GM18909 (cell line): ENCODE data around the gene RBMXL3.
"Not testable (repeated sequence)": the region's sequence is repeated elsewhere in the genome, so short reads cannot be mapped to it uniquely, and the experiment has no call there.

Experiments used
- ATAC-seq: cut with Tn5 transposase; IDR thresholded peaks from one replicate; pipeline ENCODE4 v1.9.1; 2021; ENCODE audit warnings: mild to moderate bottlenecking; ENCODE audit not compliant: unreplicated experiment, poor library complexity

Gene RBMXL3

DNA sequence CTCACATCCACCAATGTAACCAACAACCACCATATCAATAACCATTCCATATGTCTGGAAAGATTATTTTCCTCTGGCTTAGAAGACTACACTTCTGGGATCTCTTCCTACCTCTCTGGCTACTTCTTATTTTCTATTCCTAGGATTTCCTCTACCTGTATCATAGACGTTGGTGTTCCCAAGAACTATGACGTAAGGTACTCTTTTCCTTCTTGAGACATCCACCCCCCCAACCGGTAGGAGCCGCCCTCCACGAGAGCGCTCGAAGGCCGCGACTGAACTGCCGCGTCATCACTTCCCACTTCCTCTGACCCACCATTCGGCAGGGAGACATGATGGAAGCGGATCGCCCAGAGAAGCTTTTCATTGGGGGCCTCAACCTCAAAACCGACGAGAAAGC lies at the start of gene RBMXL3:
RBMXL3 (plus strand) TSS at position 301 of the 400 bp plus-strand sequence; CDS start at position 333, 32 bp downstream.
- no peak for ATAC-seq

GRCh38 chrX:115142057-115142456 lies 47.2 kb upstream of the RBMXL3 start:
- no peak for ATAC-seq

DNA sequence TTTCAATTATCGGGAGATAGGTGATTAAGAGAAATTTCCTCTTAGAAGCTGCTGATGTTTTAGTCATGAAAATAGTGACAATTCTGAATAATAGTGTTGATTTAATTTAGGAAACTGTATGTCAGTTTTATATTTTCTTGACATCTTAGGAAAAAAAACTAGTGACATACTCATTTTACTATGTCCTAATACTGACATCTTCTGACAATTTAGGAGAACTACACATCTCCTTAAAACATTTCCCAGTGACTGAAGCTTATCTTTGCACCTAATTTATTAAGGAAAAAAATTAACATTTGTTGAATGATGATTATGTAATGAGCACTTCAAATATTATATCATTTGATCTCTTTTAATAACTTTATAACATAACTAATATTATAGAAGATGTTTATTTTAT lies 42.0 kb upstream of the RBMXL3 start:
- ATAC-seq = no peak

DNA sequence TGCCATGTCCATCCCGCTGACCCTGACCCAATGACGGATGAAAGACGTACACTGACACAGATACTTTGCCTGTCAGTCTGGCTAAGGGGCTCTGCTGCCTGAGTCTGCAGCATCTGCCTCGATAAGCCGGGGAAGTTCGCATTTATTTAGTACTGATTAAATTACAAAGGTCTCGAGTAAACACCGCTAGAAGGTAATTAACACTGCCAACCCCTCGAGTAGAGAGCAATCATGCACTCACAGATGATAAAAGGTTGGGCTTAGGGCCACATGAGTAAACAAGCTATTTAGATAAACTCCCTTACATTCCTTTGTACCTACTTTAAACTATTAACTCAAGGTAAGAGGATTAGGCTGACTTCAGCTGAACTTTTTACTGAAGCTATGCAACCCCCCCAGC lies 16.0 kb upstream of the RBMXL3 start:
- no peak for ATAC-seq

- no peak for ATAC-seq
These were observed 14.7 kb upstream of the RBMXL3 start for GRCh38 chrX:115174548-115174947.

DNA sequence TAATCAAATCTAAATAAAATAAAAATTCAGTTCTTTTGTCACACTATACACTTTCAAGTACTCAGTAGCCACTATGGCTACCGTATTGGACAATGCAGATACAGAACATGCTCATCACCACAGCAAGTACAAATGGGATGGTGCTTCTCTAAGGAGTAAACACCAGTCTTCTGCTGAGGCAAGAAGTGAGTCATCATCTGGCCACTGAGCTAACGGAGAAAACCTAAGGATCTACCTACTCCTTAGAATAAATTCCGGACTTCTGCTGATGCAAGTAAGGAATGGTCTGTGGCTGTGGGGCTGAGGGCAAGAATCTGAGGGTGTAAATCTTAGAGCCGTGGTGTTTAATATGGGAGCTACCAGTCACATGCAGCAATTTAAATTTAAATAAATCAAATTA lies 11.3 kb upstream of the RBMXL3 start:
- no peak for ATAC-seq

DNA sequence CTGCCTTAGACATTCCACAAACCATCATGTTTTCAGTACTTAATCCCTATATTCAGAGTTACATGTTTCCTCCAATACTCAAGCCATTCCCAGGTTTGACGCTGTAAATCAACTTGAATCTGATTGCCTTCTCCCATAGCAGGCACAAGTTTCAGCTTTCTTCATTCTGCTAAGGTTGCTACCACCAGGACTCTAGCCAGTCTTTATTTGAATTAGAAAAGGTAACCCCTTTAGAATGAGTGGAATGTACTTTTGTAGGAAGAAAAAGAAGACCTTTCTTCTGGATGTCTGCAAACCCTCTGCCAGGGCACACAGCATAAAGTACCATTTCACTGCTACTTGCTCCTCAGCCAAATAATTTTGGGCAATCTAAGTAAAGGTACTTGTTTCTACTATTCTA lies 10.7 kb upstream of the RBMXL3 start:
- no peak for ATAC-seq

- ATAC-seq = no peak
These were observed 5.2 kb upstream of the RBMXL3 start for GRCh38 chrX:115183980-115184379.

DNA sequence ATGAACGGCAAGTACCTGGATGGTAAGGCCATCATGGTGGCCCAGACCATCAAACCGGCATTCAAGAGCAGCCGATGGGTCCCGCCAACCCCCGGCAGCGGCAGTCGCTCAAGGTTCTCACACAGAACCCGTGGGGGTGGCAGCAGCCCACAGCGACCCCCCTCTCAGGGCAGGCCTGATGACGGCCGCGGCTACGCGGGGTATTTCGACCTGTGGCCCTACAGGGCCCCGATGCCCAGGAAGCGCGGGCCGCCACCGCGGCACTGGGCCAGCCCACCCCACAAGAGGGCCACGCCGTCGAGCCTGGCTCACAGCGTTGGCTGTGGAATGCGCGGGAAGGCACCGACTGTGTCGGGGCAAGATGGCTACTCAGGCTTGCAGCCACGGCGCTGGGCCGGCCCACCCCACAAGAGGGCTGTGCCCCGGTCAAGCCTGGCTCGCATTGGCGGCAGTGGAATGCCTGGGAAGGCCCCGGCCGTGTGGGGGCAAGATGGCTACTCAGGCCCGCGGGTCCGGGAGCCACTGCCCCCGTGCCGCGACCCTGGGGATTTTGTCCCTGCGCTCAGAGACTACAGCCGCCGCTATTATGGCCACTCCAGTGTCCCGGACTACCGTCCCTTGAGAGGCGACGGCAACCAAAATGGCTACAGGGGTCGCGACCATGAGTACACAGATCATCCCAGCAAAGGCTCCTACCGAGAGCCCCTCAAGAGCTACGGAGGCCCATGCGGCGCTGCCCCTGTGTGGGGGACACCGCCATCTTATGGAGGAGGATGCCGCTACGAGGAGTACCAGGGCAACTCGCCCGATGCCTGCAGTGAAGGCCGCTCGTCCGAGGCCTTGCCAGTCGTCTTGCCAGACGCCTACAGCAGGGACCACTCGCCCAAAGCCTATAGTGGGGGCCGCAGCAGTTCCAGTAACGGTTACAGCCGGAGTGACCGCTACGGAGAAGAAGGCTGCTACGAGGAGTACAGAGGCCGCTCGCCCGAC lies 731 bp downstream of the RBMXL3 start:
- ATAC-seq = no peak

GRCh38 chrX:115190636-115191489 lies 1.7 kb downstream of the RBMXL3 start:
- no peak for ATAC-seq

DNA sequence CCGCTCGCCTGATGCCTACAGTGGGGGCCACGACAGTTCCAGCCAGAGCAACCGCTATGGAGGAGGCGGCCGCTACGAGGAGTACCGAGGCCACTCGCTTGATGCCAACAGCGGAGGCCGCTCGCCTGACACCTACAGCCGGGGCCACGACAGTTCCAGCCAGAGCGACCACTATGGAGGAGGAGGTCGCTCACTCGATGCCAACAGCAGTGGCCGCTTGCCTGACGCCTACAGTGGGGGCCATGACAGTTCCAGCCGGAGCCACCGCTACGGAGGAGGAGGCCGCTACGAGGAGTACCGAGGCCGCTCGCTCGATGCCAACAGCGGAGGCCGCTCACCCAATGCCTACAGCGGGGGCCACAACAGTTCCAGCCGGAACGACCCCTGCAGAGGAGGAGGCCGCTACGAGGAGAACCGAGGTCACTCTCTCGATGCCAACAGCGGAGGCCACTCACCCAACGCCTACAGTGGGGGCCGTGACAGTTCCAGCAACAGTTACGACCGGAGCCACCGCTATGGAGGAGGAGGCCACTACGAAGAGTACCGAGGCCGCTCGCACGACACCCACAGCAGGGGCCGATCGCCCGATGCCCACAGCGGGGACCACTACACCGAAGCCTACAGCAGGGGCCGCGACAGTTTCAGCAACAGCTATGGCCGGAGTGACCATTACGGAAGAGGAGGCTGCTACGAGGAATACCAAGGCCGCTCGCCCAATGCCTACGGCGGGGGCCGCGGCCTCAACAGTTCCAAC lies 2.5 kb downstream of the RBMXL3 start:
- no peak for ATAC-seq

DNA sequence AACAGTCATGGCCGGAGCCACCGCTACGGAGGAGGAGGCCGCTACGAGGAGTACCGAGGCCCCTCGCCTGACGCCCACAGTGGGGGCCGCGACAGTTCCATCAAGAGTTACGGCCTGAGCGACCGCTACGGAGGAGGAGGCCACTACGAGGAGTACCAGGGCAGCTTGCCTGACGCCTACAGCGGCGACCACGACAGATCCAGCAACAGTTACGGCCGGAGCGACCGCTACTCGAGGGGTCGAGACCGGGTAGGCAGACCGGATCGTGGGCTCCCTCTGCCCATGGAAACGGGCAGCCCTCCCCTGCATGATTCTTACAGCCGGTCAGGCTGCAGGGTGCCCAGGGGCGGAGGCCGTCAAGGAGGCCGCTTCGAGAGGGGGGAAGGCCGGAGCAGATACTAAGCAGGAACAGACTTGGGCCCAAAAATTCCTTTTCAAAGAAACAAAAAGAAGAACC lies 3.1 kb downstream of the RBMXL3 start:
- ATAC-seq = no peak

DNA sequence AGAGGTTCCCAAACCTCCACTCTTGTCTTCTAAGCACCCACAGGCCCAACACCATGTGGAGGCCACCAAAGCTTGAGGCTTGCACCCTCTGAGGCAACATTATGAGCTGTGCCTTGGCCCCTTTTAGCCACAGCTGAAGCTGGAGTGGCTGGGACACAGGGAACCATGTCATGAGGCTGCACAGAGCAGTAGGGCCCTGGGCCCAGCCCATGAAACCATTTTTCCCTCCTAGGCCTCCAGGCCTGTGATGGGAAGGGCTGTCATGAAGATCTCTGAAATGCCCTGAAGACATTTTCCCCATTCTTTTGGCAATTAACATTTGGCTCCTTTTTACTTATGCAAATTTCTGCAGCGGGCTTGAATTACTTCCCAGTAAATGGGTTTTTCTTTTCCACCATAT lies 14.8 kb downstream of the RBMXL3 start:
- ATAC-seq = no peak

DNA sequence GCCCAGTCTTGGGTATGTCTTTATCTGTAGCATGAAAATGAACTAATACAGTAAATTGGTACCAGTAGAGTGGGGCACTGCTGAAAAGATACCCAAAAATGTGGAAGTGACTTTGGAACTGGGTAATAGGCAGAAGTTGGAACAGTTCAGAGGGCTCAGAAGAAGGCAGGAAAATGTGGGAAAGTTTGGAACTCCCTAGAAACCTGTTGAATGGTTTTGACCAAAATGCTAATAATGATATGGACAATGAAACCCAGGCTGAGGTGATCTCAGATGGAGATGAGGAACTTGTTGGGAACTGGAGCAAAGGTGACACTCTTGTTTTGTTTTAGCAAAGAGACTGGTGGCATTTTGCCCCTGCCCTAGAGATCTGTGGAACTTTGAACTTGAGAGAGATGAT lies 20.3 kb downstream of the RBMXL3 start:
- ATAC-seq = not testable (repeated sequence)

- no peak for ATAC-seq
These were observed 24.9 kb downstream of the RBMXL3 start for GRCh38 chrX:115214151-115214550.

GRCh38 chrX:115214605-115215004 lies 25.4 kb downstream of the RBMXL3 start:
- no peak for ATAC-seq

DNA sequence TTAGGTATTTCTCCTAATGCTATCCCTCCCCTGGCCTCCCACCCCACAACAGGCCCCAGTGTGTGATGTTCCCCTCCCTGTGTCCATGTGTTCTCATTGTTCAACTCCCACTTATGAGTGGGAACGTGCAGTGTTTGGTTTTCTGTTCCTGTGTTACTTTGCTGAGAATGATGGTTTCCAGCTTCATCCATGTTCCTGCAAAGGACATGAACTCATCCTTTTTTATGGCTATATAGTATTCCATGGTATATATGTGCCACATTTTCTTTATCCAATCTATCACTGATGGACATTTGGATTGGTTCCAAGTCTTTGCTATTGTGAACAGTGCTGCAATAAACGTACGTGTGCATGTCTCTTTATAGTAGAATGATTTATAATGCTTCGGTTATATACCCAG lies 28.1 kb downstream of the RBMXL3 start:
- ATAC-seq = not testable (repeated sequence)

DNA sequence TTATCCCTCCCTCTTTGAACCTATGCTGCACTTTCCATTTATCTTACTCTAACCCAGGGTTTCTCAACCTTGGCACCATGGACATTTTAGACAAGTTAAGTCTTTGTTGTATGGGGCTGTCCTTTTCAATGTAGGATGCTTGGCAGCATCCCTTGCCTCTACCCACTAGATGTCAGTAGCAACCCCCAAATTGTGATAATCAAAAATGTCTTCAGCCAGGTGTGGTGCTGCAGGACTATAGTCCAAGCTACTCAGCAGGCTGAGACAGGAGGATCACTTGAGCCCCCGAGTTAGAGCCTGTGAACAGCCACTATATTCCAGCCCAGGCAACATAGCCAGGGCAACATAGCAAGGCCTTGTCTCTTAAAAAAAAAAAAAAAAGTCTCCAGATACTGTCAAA lies 37.7 kb downstream of the RBMXL3 start:
- ATAC-seq = no peak

- ATAC-seq = no peak
These were observed 40.3 kb downstream of the RBMXL3 start for GRCh38 chrX:115229337-115230003.
